Upper lobe of left lung (tissue), 4 donors: ENCODE results near the gene PDE4A.

Experiments used
- EP300 ChIP-seq, 4 donors: sonication (generic); formaldehyde crosslinking; IDR thresholded peaks; one replicate each; pipeline ENCODE4 v1.5.1; 2017; ENCODE audit warnings: antibody characterized with exemption in 4 of 4, control low read depth in 2 of 4
- POLR2A ChIP-seq, 4 donors: fragments of 450-650 bp; IDR thresholded peaks; one replicate each; pipeline ENCODE4 v1.5.1; 2016 to 2017; ENCODE audit warnings: antibody characterized with exemption in 4 of 4, mild to moderate bottlenecking in 2 of 4
- TF ChIP-seq, protein P1 (sequence below), 6 experiments: fragments of 450-650 bp in 4 of 6; fragments of 200-600 bp in 2 of 6; sonication (generic) in 2 of 6; IDR thresholded peaks; one replicate each; pipeline ENCODE4 v1.5.1; 2016 to 2019; ENCODE audit warnings: antibody characterized with exemption in 6 of 6

DNA sequence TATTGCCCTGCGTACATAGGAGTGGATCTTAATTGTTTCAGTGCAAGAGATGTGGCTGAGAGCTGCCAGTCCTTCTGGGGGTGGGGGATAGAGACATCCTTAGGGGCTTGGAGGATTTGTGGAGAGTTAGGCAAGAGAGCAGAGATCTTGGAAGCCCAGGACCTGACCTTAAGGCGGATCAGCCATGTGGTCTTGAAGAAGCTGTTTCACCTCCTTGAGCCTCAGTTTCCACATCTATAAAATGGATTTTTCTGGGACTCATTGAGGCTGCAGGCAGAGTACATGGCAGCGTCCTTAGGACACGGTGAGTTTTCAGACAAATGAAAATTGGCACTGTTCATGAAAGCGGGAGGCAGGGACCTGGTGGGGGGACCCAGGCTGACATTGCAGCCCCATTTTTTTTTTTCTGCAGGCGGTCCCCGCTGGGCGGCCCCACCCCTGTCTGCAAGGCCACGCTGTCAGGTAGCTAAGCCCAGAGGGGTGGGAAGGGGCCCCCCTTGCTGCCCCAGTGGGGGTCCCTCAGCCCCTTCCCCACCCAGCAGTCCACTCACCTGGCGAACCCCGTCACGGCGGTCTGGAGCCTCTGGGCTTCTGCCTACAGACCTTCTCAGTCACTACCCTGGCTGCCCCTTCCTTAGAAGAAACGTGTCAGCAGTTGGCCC is 30.0 kb downstream of the PDE4A start:
- TF ChIP-seq, protein P1, sequence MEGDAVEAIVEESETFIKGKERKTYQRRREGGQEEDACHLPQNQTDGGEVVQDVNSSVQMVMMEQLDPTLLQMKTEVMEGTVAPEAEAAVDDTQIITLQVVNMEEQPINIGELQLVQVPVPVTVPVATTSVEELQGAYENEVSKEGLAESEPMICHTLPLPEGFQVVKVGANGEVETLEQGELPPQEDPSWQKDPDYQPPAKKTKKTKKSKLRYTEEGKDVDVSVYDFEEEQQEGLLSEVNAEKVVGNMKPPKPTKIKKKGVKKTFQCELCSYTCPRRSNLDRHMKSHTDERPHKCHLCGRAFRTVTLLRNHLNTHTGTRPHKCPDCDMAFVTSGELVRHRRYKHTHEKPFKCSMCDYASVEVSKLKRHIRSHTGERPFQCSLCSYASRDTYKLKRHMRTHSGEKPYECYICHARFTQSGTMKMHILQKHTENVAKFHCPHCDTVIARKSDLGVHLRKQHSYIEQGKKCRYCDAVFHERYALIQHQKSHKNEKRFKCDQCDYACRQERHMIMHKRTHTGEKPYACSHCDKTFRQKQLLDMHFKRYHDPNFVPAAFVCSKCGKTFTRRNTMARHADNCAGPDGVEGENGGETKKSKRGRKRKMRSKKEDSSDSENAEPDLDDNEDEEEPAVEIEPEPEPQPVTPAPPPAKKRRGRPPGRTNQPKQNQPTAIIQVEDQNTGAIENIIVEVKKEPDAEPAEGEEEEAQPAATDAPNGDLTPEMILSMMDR (IDR thresholded peaks at IDR 0.05): no peak
- TF ChIP-seq POLR2A (IDR thresholded peaks at IDR 0.05) (no peak), EP300 (IDR thresholded peaks at IDR 0.05) (no peak)
